ENCODE measurements around the gene RNF215. TPM values are rescaled to one million over a fixed set of nuclear protein-coding genes. Genes with fewer than 3 reads are reported as not detected.

RNF215 gene
- total and polyA plus RNA-seq, 10 of the 15 experiments (the other 5 are each of a cell fraction or from before 2014, with no cell fraction given): 0.31 to 7.6 (median 3.0) TPM; not detected in 1

DNA sequence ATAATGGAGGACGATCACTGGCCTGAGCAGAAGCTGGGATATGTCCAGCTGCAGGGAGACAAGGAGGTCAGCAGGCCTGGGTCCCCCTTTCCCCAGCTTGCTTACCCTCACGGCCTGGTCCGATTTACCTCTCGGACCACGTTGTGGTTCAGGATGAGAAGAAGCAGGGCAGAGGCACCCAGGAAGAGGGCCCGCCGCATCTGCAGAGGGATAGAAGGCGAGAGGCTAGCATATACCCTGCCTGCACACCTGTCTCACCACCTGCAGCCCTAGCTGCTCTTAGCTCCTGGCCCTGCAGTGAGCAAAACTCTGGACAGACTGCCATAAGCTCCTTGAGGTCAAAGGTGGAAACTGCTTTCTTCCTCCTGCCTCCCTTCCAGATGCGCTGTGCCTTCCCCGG, 1.3 kb downstream of the RNF215 start (continued):
- TF ChIP-seq, protein P1, sequence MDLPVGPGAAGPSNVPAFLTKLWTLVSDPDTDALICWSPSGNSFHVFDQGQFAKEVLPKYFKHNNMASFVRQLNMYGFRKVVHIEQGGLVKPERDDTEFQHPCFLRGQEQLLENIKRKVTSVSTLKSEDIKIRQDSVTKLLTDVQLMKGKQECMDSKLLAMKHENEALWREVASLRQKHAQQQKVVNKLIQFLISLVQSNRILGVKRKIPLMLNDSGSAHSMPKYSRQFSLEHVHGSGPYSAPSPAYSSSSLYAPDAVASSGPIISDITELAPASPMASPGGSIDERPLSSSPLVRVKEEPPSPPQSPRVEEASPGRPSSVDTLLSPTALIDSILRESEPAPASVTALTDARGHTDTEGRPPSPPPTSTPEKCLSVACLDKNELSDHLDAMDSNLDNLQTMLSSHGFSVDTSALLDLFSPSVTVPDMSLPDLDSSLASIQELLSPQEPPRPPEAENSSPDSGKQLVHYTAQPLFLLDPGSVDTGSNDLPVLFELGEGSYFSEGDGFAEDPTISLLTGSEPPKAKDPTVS (IDR thresholded peaks at IDR 0.05; ENCODE audit: low read depth, low read length): no peak
- TF ChIP-seq NR2F1 (conservative IDR thresholded peaks at IDR 0.05): no peak

GRCh38 chr22:30383061-30383460, 4.2 kb downstream of the RNF215 start:
- 52% methylated on average over 3 of the region's 3 CpGs for WGBS (ENCODE audit: insufficient coverage, insufficient replicate concordance, low lambda C conversion rate, missing lambda C conversion rate)
- DNase-seq (ENCODE audit: low read depth, low spot score): no peak
- POLR2A ChIA-PET: no interaction called here
- H3K27me3 ChIP-seq (replicated peaks in 1 of 2; ENCODE audit: control insufficient read depth in 2 of 2, insufficient read depth in 2 of 2, low read length in 1 of 2): no peaks in the 10 kb centered on the region
- H3K36me3 ChIP-seq (ENCODE audit: control insufficient read depth in 2 of 2, insufficient read depth in 2 of 2, low read length in 1 of 2): no peaks in the 10 kb centered on the region
- intact Hi-C loops (cut with micrococcal nuclease; ENCODE audit: unreplicated experiment) (no loop called here), in situ Hi-C loops (cut with MboI) (no loop called here)
- H2AFZ ChIP-seq (ENCODE audit: control insufficient read depth, low read depth, low read length): no peak overlapping the region
- H4K20me1 ChIP-seq (ENCODE audit: control insufficient read depth, insufficient read depth): no peaks in the 10 kb centered on the region
- H3K9ac ChIP-seq (ENCODE audit: control insufficient read depth, insufficient read depth, low read length): no peak overlapping the region
- H3K79me2 ChIP-seq (ENCODE audit: control insufficient read depth, insufficient read depth, low read length): no peaks in the 10 kb centered on the region
- SMC1A ChIA-PET (ENCODE audit: uncharacterized antibody, unreplicated experiment): interaction anchor here (0.8 to 14.7 kb wide), 3 partner anchors 33 to 120 kb away, joined by 3 to 201 read pairs (median 3); partner anchors contain the start of gene CASTOR1
- H3K4me1 ChIP-seq (ENCODE audit: control insufficient read depth, insufficient read depth, low read length): peaks cover 4% of the 10 kb centered on the region; the same call in 1 of the 2 replicates
- H3K4me3 ChIP-seq: no peak overlapping the region
- ATAC-seq: no peak
- CTCF ChIA-PET: interaction anchor here (1.0 to 14.9 kb wide), 3 partner anchors 9 to 120 kb away, joined by 3 to 436 read pairs (median 8); partner anchors contain the start of gene CASTOR1
- no peak overlapping the region for H3K4me2 ChIP-seq (ENCODE audit: control insufficient read depth, insufficient read depth)
- H3K27ac ChIP-seq (ENCODE audit: control insufficient read depth, insufficient read depth): no peak overlapping the region
- FAIRE-seq: no peak
- H3K9me3 ChIP-seq (replicated peaks; ENCODE audit: control insufficient read depth, insufficient read depth, low read length): no peaks in the 10 kb centered on the region
- TF ChIP-seq ZNF622 (IDR thresholded peaks at IDR 0.05): no peak
- no peak for TF ChIP-seq PKNOX1 (IDR thresholded peaks at IDR 0.05)
- TF ChIP-seq EED (IDR thresholded peaks at IDR 0.05; ENCODE audit: low read depth): no peak
- BruUV-seq (replicated peaks): no TSS peak
- RAD21 ChIA-PET (ENCODE audit: unreplicated experiment): interaction anchor here (0.5 to 13.8 kb wide), 4 partner anchors 55 to 537 kb away, joined by 3 to 277 read pairs (median 3); partner anchors contain the start of gene CASTOR1

All from GM12878 (cell line).